ENCODE results near the gene CYB561D1.

DNA sequence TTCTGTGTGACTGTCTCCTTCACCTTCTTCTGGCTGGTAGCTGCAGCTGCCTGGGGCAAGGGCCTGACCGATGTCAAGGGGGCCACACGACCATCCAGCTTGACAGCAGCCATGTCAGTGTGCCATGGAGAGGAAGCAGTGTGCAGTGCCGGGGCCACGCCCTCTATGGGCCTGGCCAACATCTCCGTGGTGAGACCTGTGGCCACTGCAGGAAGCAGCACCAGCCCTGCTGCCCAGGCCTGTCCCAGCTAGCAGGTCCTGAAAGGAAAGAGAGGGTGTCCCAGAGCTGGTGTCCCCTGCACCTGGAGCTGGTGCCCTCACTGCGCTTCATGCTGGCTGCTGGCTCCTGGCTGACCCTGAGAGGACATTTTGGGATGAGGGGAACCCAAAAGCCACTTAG is 16.1 kb upstream of the CYB561D1 start:
- TF ChIP-seq, protein P1, sequence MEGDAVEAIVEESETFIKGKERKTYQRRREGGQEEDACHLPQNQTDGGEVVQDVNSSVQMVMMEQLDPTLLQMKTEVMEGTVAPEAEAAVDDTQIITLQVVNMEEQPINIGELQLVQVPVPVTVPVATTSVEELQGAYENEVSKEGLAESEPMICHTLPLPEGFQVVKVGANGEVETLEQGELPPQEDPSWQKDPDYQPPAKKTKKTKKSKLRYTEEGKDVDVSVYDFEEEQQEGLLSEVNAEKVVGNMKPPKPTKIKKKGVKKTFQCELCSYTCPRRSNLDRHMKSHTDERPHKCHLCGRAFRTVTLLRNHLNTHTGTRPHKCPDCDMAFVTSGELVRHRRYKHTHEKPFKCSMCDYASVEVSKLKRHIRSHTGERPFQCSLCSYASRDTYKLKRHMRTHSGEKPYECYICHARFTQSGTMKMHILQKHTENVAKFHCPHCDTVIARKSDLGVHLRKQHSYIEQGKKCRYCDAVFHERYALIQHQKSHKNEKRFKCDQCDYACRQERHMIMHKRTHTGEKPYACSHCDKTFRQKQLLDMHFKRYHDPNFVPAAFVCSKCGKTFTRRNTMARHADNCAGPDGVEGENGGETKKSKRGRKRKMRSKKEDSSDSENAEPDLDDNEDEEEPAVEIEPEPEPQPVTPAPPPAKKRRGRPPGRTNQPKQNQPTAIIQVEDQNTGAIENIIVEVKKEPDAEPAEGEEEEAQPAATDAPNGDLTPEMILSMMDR (IDR thresholded peaks at IDR 0.05): no peak
- TF ChIP-seq POLR2A (IDR thresholded peaks at IDR 0.05): no peak
